Upper lobe of left lung (tissue), 6 donors: ENCODE data around the gene ZNF57. TPM values are rescaled to one million over a fixed set of nuclear protein-coding genes. Genes with fewer than 3 reads are reported as not detected.
A peak's percentile ranks its signal among the peaks of the same experiment; 100 is the strongest.

Experiments used
- ATAC-seq, 2 donors: fragments of 200-7000 bp; cut with Tn5 transposase; one replicate each; pipeline ENCODE4 v1.9.1; 2022; ENCODE audit warnings: mild to moderate bottlenecking in 2 of 2, moderate library complexity in 2 of 2; ENCODE audit not compliant: low FRiP score in 2 of 2
- DNase-seq, 2 donors: peaks; one replicate each; pipeline ENCODE4 v3.0.0-alpha.2; 2019 to 2020
- H3K27ac ChIP-seq, 4 donors: fragments of 200-600 bp; sonication (generic); one replicate each; pipeline ENCODE4 v1.5.1; 2016 to 2019
- H3K27me3 ChIP-seq, 4 donors: fragments of 200-600 bp; sonication (generic); one replicate each; pipeline ENCODE4 v1.5.1; 2017 to 2019
- H3K36me3 ChIP-seq, 4 donors: fragments of 200-600 bp; sonication (generic); one replicate each; pipeline ENCODE4 v1.5.1; 2016 to 2019
- H3K4me1 ChIP-seq, 4 donors: fragments of 200-600 bp; sonication (generic); one replicate each; pipeline ENCODE4 v1.5.1; 2018 to 2019
- H3K4me3 ChIP-seq, 4 donors: fragments of 200-600 bp; sonication (generic); one replicate each; pipeline ENCODE4 v1.5.1; 2017 to 2019; ENCODE audit warnings: mild to moderate bottlenecking in 2 of 4, moderate library complexity in 1 of 4
- H3K9me3 ChIP-seq, 4 donors: fragments of 200-600 bp; sonication (generic); one replicate each; pipeline ENCODE4 v1.5.1; 2018 to 2019
- CTCF ChIP-seq, 6 experiments: fragments of 450-650 bp in 4 of 6; fragments of 200-600 bp in 2 of 6; sonication (generic) in 2 of 6; IDR thresholded peaks; one replicate each; pipeline ENCODE4 v1.5.1; 2016 to 2019; ENCODE audit warnings: antibody characterized with exemption in 6 of 6
- EP300 ChIP-seq, 4 donors: sonication (generic); formaldehyde crosslinking; IDR thresholded peaks; one replicate each; pipeline ENCODE4 v1.5.1; 2017; ENCODE audit warnings: antibody characterized with exemption in 4 of 4, control low read depth in 2 of 4
- POLR2A ChIP-seq, 4 donors: fragments of 450-650 bp; IDR thresholded peaks; one replicate each; pipeline ENCODE4 v1.5.1; 2016 to 2017; ENCODE audit warnings: antibody characterized with exemption in 4 of 4, mild to moderate bottlenecking in 2 of 4
- POLR2AphosphoS5 ChIP-seq, 2 donors: sonication (generic); formaldehyde crosslinking; IDR thresholded peaks; one replicate each; pipeline ENCODE4 v1.5.1; 2017; ENCODE audit warnings: antibody characterized with exemption in 2 of 2
- WGBS, 2 donors: methylation state at CpG; one replicate each; pipeline ENCODE4 v1.1.5; 2017 to 2018; 5-methylcytosine and 5-hydroxymethylcytosine counted together
- total RNA-seq, 6 donors: library from RNA; depleted of rRNA in 4 of 6; stranded (reverse); fragments of >200 nt in 4 of 6; gene quantifications; one replicate each; pipeline versions ENCODE4 v1.1.0 to v1.2.1, GENCODE V29; 2016 to 2021
- donor health status: DM: no; HTN: no; CAD: no; lungs with moderate emphysema.
- donor health status: DM: no; HTN: yes; CAD: no; lungs with severe emphysema.

The ZNF57 gene
- total RNA-seq, result 1 to 10 TPM; 5.2 to 9.8 (median 6.1) TPM

- TF ChIP-seq EP300 (IDR thresholded peaks at IDR 0.05) (no peak), POLR2A (IDR thresholded peaks at IDR 0.05) (peak in 2 of 4 donors; percentile 58 to 75), CTCF (IDR thresholded peaks at IDR 0.05) (peak in 2 of 6 experiments; percentile 16 to 34), POLR2AphosphoS5 (IDR thresholded peaks at IDR 0.05) (peak; percentile 58 to 59)
- no peaks in the 10 kb centered on the region for H3K36me3 ChIP-seq
- WGBS, 2 donors, result 0% methylated on average over 19 to 84 of the region's 100 CpGs
- peak within 1 kb of the TSS; percentile 64 to 93 (median 70) for H3K4me3 ChIP-seq
- peak within 1 kb of the TSS; percentile 88 to 94 (median 89) for H3K27ac ChIP-seq
- peak; percentile 99 to 100 for ATAC-seq
- H3K27me3 ChIP-seq, result no peaks in the 10 kb centered on the region
- peaks cover 4 to 17% (median 9%) of the 10 kb centered on the region in 4 donors for H3K9me3 ChIP-seq
- DNase-seq, result peak; percentile 98 to 100
- peaks cover 11 to 24% (median 13%) of the 10 kb centered on the region in 4 donors for H3K4me1 ChIP-seq
These were observed at the start of gene ZNF57 for GRCh38 chr19:2900296-2901252. ZNF57 (plus strand) TSS chr19:2900928; CDS start chr19:2901046, 118 bp downstream.

GRCh38 chr19:2852598-2852997 is 48.1 kb upstream of the ZNF57 start:
- ATAC-seq (no peak), DNase-seq (no peak)
- TF ChIP-seq EP300 (IDR thresholded peaks at IDR 0.05) (no peak), CTCF (IDR thresholded peaks at IDR 0.05) (no peak), POLR2AphosphoS5 (IDR thresholded peaks at IDR 0.05) (no peak), POLR2A (IDR thresholded peaks at IDR 0.05) (no peak)
- Histone ChIP-seq H3K4me1 (no peaks in the 10 kb centered on the region), H3K27me3 (no peaks in the 10 kb centered on the region), H3K4me3 (no peak overlapping the region), H3K27ac (no peak overlapping the region), H3K9me3 (peaks cover 58 to 91% (median 66%) of the 10 kb centered on the region in 4 donors), H3K36me3 (peaks cover 20 to 48% (median 36%) of the 10 kb centered on the region in 4 donors)
- 96 to 97% methylated on average over 10 of the region's 10 CpGs for WGBS, 2 donors

- Histone ChIP-seq H3K9me3 (peaks cover 62 to 91% (median 70%) of the 10 kb centered on the region in 4 donors), H3K36me3 (peaks cover 20 to 48% (median 36%) of the 10 kb centered on the region in 4 donors), H3K27ac (no peak overlapping the region), H3K27me3 (no peaks in the 10 kb centered on the region), H3K4me1 (no peaks in the 10 kb centered on the region), H3K4me3 (no peak overlapping the region)
- WGBS, 2 donors, result 95 to 98% methylated on average over 11 of the region's 11 CpGs
- TF ChIP-seq EP300 (IDR thresholded peaks at IDR 0.05), result no peak
- TF ChIP-seq POLR2AphosphoS5 (IDR thresholded peaks at IDR 0.05), result no peak
- no peak for TF ChIP-seq POLR2A (IDR thresholded peaks at IDR 0.05)
- no peak for TF ChIP-seq CTCF (IDR thresholded peaks at IDR 0.05)
- no peak for ATAC-seq
- DNase-seq, result no peak
These were observed 47.6 kb upstream of the ZNF57 start for GRCh38 chr19:2853015-2853606.

- ATAC-seq, result no peak
- H3K36me3 ChIP-seq, result peaks cover 20 to 53% (median 36%) of the 10 kb centered on the region in 4 donors
These were observed 45.9 kb upstream of the ZNF57 start for GRCh38 chr19:2854849-2855248.

More at GRCh38 chr19:2854849-2855248, 45.9 kb upstream of the ZNF57 start:
- Histone ChIP-seq H3K9me3 (peaks cover 59 to 97% (median 74%) of the 10 kb centered on the region in 4 donors), H3K27me3 (no peaks in the 10 kb centered on the region), H3K4me1 (no peaks in the 10 kb centered on the region), H3K27ac (no peak overlapping the region), H3K4me3 (no peak overlapping the region)
- 93 to 99% methylated on average over 3 of the region's 3 CpGs for WGBS, 2 donors
- no peak for TF ChIP-seq CTCF (IDR thresholded peaks at IDR 0.05)
- no peak for TF ChIP-seq POLR2A (IDR thresholded peaks at IDR 0.05)
- TF ChIP-seq POLR2AphosphoS5 (IDR thresholded peaks at IDR 0.05), result no peak
- no peak for TF ChIP-seq EP300 (IDR thresholded peaks at IDR 0.05)
- DNase-seq, result no peak
